NCI-H510A (cell line): ENCODE data around the gene FAM181A.

Experiments used
- DNase-seq: peaks from one replicate; lab custom pipeline; 2025; lab: John Stamatoyannopoulos, UW

FAM181A gene

DNA sequence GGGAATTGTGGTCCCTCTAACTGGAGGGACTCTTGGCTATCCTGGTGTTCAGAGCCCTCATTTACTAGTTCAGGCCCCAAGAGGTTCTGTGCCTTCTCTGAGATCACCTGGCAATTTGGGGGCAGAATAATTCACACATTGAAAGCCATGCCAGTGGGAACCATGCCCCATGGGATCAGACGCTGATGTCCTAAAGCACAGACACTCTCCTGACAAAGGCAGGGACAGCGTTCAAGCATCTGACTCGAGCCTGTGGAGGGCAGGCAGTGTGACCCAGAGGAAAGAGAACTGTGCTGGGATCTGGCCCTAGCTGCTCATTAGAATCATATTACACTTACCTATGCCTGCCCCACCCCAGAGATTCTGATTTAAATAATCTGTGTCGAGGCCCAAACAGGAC lies 51.6 kb downstream of the FAM181A start:
- DNase-seq: no peak
